Upper lobe of left lung (tissue), 4 donors: ENCODE data around the gene NUP58.

Experiments used
- POLR2A ChIP-seq, 4 donors: fragments of 450-650 bp; IDR thresholded peaks; one replicate each; pipeline ENCODE4 v1.5.1; 2016 to 2017; ENCODE audit warnings: antibody characterized with exemption in 4 of 4, mild to moderate bottlenecking in 2 of 4
- TF ChIP-seq, protein P1 (sequence below), 6 experiments: fragments of 450-650 bp in 4 of 6; fragments of 200-600 bp in 2 of 6; sonication (generic) in 2 of 6; IDR thresholded peaks; one replicate each; pipeline ENCODE4 v1.5.1; 2016 to 2019; ENCODE audit warnings: antibody characterized with exemption in 6 of 6

DNA sequence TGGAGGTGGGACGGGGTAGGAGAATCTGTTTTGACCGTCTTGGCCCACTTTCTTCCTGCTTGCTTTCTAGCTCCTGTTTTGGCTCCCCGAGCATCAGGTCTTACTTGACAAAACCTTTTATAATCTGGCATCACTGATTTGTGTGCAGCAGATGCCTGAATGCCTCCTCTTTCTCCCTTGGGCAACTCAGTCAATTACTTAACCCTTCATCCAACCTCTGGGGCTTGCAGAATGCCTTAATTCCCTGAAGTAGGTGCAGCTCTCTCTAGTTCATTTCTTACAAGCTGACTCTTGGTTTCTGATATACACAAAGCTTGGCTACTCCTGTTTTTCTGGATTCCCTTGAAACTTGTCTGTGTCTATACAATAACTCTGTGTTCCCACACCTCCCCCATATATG, 5.7 kb upstream of the NUP58 start:
- TF ChIP-seq, protein P1, sequence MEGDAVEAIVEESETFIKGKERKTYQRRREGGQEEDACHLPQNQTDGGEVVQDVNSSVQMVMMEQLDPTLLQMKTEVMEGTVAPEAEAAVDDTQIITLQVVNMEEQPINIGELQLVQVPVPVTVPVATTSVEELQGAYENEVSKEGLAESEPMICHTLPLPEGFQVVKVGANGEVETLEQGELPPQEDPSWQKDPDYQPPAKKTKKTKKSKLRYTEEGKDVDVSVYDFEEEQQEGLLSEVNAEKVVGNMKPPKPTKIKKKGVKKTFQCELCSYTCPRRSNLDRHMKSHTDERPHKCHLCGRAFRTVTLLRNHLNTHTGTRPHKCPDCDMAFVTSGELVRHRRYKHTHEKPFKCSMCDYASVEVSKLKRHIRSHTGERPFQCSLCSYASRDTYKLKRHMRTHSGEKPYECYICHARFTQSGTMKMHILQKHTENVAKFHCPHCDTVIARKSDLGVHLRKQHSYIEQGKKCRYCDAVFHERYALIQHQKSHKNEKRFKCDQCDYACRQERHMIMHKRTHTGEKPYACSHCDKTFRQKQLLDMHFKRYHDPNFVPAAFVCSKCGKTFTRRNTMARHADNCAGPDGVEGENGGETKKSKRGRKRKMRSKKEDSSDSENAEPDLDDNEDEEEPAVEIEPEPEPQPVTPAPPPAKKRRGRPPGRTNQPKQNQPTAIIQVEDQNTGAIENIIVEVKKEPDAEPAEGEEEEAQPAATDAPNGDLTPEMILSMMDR (IDR thresholded peaks at IDR 0.05) = no peak
- TF ChIP-seq POLR2A (IDR thresholded peaks at IDR 0.05) = no peak
